Astrocyte (in vitro differentiated cells and primary cell): ENCODE results near the gene REEP6.

Source experiments
- EZH2 ChIP-seq: IDR thresholded peaks from 2 replicates; pipeline ENCODE4 v1.6.1; 2012; ENCODE audit warnings: mild to moderate bottlenecking, low read length, inconsistent platforms; ENCODE audit not compliant: insufficient read depth
- TF ChIP-seq, protein P1 (sequence below): IDR thresholded peaks from 2 replicates; pipeline ENCODE4 v1.5.1; 2011; ENCODE audit warnings: low read depth, mild to moderate bottlenecking, inconsistent platforms, low read length, moderate library complexity; ENCODE audit not compliant: insufficient read depth

DNA sequence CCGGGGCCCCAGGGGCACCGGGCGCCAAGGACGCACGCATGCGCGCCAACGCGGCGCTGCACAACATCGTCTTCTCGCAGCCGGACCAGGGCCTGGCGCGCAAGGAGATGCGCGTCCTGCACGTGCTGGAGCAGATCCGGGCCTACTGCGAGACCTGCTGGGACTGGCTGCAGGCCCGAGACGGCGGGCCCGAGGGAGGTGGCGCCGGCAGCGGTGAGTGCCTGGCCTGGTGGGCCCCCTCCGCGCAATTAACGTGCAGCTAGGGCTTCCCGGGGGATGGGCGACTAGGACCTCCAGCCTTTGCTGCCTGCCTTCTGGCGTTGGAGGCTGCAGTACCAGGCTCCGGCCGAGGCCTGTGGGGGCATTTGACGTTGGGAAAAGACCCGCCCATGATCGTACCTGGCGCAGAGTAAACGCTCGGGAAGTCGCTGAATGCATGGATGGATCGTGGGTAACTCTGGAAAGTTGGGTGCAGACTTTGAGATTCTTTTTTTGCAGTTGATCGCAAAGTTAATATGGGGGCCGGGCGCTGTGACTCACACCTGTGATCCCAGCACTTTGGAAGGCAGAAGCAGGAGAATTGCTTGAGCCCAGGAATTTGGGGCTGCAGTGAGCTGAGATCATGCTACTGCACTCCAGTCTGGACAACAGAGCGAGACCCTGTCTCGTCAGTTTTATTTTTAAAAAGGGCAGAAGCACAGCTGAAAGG, 33.8 kb upstream of the REEP6 start:
- TF ChIP-seq, protein P1, sequence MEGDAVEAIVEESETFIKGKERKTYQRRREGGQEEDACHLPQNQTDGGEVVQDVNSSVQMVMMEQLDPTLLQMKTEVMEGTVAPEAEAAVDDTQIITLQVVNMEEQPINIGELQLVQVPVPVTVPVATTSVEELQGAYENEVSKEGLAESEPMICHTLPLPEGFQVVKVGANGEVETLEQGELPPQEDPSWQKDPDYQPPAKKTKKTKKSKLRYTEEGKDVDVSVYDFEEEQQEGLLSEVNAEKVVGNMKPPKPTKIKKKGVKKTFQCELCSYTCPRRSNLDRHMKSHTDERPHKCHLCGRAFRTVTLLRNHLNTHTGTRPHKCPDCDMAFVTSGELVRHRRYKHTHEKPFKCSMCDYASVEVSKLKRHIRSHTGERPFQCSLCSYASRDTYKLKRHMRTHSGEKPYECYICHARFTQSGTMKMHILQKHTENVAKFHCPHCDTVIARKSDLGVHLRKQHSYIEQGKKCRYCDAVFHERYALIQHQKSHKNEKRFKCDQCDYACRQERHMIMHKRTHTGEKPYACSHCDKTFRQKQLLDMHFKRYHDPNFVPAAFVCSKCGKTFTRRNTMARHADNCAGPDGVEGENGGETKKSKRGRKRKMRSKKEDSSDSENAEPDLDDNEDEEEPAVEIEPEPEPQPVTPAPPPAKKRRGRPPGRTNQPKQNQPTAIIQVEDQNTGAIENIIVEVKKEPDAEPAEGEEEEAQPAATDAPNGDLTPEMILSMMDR: no peak
- TF ChIP-seq EZH2: no peak
